ENCODE data around the gene DTNBP1. TPM values are rescaled to one million over a fixed set of nuclear protein-coding genes. Genes with fewer than 3 reads are reported as not detected.

Gene DTNBP1
- total and polyA plus RNA-seq, 2 donors (not counting 3 experiments of a cell fraction or from before 2014, with no cell fraction given) = 24.3 to 28.9 TPM

DNA sequence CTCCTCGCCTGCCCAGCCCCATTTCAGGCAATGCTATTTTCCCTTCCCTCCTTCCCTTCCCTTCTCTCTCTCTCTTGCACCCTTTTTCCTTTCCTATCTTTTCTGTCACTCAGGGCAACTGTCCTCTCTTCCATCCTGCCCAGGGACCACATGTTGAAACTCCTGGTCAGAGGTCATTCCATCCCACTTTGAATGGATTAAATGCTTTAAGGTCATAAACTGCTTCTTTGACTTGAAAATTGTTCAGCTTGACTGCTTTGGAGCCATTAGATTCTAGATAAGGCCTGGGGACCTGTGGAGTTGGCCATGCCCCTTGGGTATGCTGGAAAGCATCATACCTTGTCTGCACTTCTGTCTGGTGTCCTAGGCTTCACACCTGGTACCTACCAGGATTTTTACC is 106.1 kb downstream of the DTNBP1 start:
- Histone ChIP-seq H3K27me3 (ENCODE audit: control insufficient read depth in 2 of 2, insufficient read depth in 2 of 2, low read length in 2 of 2) (no peaks in the 10 kb centered on the region), H3K36me3 (ENCODE audit: control insufficient read depth in 2 of 2, extremely low read depth in 1 of 2, insufficient read depth in 2 of 2, low read length in 2 of 2) (no peaks in the 10 kb centered on the region), H3K4me1 (ENCODE audit: control insufficient read depth, extremely low read depth, insufficient read depth, low read length) (peaks cover 21% of the 10 kb centered on the region), H3K9me3 (replicated peaks; ENCODE audit: control insufficient read depth, insufficient read depth, low read length) (no peaks in the 10 kb centered on the region), H3K4me3 (replicated peaks in 1 of 3; ENCODE audit: insufficient read depth in 1 of 3, low read depth in 1 of 3, low read length in 3 of 3) (no peak overlapping the region), H3K79me2 (ENCODE audit: control insufficient read depth, insufficient read depth, low read length) (no peaks in the 10 kb centered on the region), H2AFZ (ENCODE audit: low read depth, low read length) (no peak overlapping the region), H3K9ac (replicated peaks; ENCODE audit: extremely low read depth, insufficient read depth, low read length) (no peak overlapping the region), H3K27ac (ENCODE audit: insufficient read depth, low read depth, low read length) (no peak overlapping the region), H4K20me1 (replicated peaks; ENCODE audit: control insufficient read depth, extremely low read depth, insufficient read depth, low read length) (no peaks in the 10 kb centered on the region), H3K4me2 (ENCODE audit: insufficient read depth, low read length) (no peak overlapping the region), H3K9me1 (replicated peaks; ENCODE audit: control insufficient read depth, extremely low read depth, insufficient read depth, low read length) (no peaks in the 10 kb centered on the region)
- no peak for DNase-seq (ENCODE audit: low read depth, low spot score)
- intact Hi-C loops (cut with micrococcal nuclease) = loop anchor here (10.0 kb wide), 1 partner anchor 648 kb away; no protein-coding TSS in a partner anchor
- BruUV-seq (replicated peaks) = no TSS peak
- TF ChIP-seq GATA2 (IDR thresholded peaks at IDR 0.05; ENCODE audit: insufficient read depth, insufficient read length, low read depth, low read length) (no peak), MYC (IDR thresholded peaks at IDR 0.05; ENCODE audit: low read depth, low read length) (no peak), FOS (IDR thresholded peaks at IDR 0.05; ENCODE audit: borderline replicate concordance, insufficient read depth, low read length) (no peak), POLR2AphosphoS5 (IDR thresholded peaks at IDR 0.05; ENCODE audit: insufficient read depth, low read depth, low read length) (no peak), POLR2A (IDR thresholded peaks at IDR 0.05; ENCODE audit: low read depth, low read length) (no peak), EZH2 (IDR thresholded peaks at IDR 0.05; ENCODE audit: borderline replicate concordance, low read depth, low read length, severe bottlenecking) (no peak), JUN (IDR thresholded peaks at IDR 0.05; ENCODE audit: borderline replicate concordance, insufficient read depth, insufficient read length, low read depth) (no peak), MAX (IDR thresholded peaks at IDR 0.05; ENCODE audit: insufficient read depth, insufficient read length) (no peak)
- TF ChIP-seq, protein P1, sequence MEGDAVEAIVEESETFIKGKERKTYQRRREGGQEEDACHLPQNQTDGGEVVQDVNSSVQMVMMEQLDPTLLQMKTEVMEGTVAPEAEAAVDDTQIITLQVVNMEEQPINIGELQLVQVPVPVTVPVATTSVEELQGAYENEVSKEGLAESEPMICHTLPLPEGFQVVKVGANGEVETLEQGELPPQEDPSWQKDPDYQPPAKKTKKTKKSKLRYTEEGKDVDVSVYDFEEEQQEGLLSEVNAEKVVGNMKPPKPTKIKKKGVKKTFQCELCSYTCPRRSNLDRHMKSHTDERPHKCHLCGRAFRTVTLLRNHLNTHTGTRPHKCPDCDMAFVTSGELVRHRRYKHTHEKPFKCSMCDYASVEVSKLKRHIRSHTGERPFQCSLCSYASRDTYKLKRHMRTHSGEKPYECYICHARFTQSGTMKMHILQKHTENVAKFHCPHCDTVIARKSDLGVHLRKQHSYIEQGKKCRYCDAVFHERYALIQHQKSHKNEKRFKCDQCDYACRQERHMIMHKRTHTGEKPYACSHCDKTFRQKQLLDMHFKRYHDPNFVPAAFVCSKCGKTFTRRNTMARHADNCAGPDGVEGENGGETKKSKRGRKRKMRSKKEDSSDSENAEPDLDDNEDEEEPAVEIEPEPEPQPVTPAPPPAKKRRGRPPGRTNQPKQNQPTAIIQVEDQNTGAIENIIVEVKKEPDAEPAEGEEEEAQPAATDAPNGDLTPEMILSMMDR (IDR thresholded peaks at IDR 0.05; ENCODE audit: extremely low read depth in 1 of 2, insufficient read depth in 1 of 2, low read depth in 1 of 2, low read length in 2 of 2) = no peak
- FAIRE-seq = no peak
- dilution Hi-C loops (cut with MboI; ENCODE audit: extremely low pct_ligation_motif_present, low sequenced_read_pairs) = no loop called here
- POLR2A ChIA-PET = no interaction called here
- CTCF ChIA-PET = no interaction called here
